Stomach (tissue), 9 donors: ENCODE results near the gene TRIM25. TPM values are rescaled to one million over a fixed set of nuclear protein-coding genes. Genes with fewer than 3 reads are reported as not detected.
A peak's percentile ranks its signal among the peaks of the same experiment; 100 is the strongest.

ENCODE experiments used
- DNase-seq, 2 donors: peaks; one replicate each; pipeline versions ENCODE4 v3.0.0 to v3.0.0-alpha.2; 2013 to 2019
- H3K27ac ChIP-seq, 5 donors: fragments of 200-600 bp in 4 of 5; sonication (generic) in 4 of 5; one replicate each; pipeline ENCODE4 v1.5.1; 2013 to 2019; ENCODE audit warnings: mild to moderate bottlenecking in 1 of 5, moderate library complexity in 1 of 5
- H3K27me3 ChIP-seq, 3 donors: fragments of 200-600 bp; sonication (generic); one replicate each; pipeline ENCODE4 v1.5.1; 2017 to 2019; ENCODE audit warnings: mixed run types in 1 of 3
- H3K36me3 ChIP-seq, 4 donors: fragments of 200-600 bp; sonication (generic); 1 replicate in 3 of 4; 2 replicates in 1 of 4; pipeline ENCODE4 v1.5.1; 2016 to 2019
- H3K4me1 ChIP-seq, 4 donors: fragments of 200-600 bp; sonication (generic); one replicate each; pipeline ENCODE4 v1.5.1; 2016 to 2019
- H3K4me3 ChIP-seq, 4 donors: fragments of 200-600 bp; sonication (generic) in 3 of 4; one replicate each; pipeline ENCODE4 v1.5.1; 2016 to 2019; ENCODE audit warnings: mild to moderate bottlenecking in 1 of 4
- H3K9me3 ChIP-seq, 4 donors: fragments of 200-600 bp; sonication (generic); one replicate each; pipeline ENCODE4 v1.5.1; 2016 to 2019
- EP300 ChIP-seq: sonication (generic); formaldehyde crosslinking; IDR thresholded peaks from one replicate; pipeline ENCODE4 v1.6.1; 2017; ENCODE audit warnings: antibody characterized with exemption
- POLR2A ChIP-seq, 4 donors: fragments of 450-650 bp; IDR thresholded peaks; one replicate each; pipeline ENCODE4 v1.6.1; 2016; ENCODE audit warnings: antibody characterized with exemption in 4 of 4, control low read depth in 2 of 4, mild to moderate bottlenecking in 1 of 4, moderate library complexity in 1 of 4
- POLR2AphosphoS5 ChIP-seq, 3 donors: sonication (generic); formaldehyde crosslinking; IDR thresholded peaks; one replicate each; pipeline ENCODE4 v1.6.1; 2016; ENCODE audit warnings: antibody characterized with exemption in 3 of 3
- WGBS, 5 donors: extraction: QIAGEN DNeasy Blood & Tissue Kit in 3 of 5; methylation state at CpG; one replicate each; pipeline versions ENCODE4 v1.1.5 to v1.1.7; 2013 to 2018; 5-methylcytosine and 5-hydroxymethylcytosine counted together
- intact Hi-C: fragments of 100-400 bp; cut with DNase I; formaldehyde crosslinking; loops from one replicate; pipeline ENCODE4 v1.15.1; 2023; ENCODE audit warnings: low total_unique reads
- polyA plus RNA-seq, 3 donors: library from polyadenylated mRNA; stranded (reverse); fragments of 200-250 nt; gene quantifications; one replicate each; pipeline ENCODE4 v1.2.3, GENCODE V29; 2013
- total RNA-seq, 5 donors: library from RNA; depleted of rRNA; stranded (reverse); fragments of >200 nt; gene quantifications; one replicate each; pipeline versions ENCODE4 v1.1.0 to v1.2.3, GENCODE V29; 2014 to 2016
- TF ChIP-seq, protein P1 (sequence below), 7 experiments: fragments of 450-650 bp in 4 of 7; fragments of 200-600 bp in 3 of 7; sonication (generic) in 3 of 7; IDR thresholded peaks; one replicate each; pipeline ENCODE4 v1.5.1; 2016 to 2019; ENCODE audit warnings: antibody characterized with exemption in 7 of 7, control low read depth in 2 of 7, mild to moderate bottlenecking in 1 of 7
- donor health status: healthy with polysubstance abuse.
- donor health status: Bipolar disorder and iron deficiency.
- donor health status: healthy.

Gene TRIM25
- total and polyA plus RNA-seq, 8 donors = 7.2 to 657 (median 26.6) TPM

DNA sequence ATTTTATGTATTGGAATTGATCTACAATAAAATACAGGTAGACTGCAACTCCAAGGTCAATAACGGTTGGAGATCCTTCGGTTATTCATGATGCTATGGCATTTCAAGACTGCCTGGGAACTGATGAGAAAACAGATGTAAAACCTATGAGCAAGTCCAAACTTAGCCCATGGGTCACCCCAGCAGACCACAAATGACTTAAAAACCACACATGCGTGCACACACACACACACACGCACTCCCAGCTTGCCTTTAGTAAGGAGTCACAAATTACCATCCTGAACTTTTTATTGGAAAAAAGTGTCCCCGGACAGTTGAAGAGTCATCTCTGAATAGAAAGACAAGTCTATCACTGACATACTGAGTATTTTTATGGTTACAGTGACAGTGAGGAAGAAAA is 26.7 kb downstream of the TRIM25 start:
- H3K4me1 ChIP-seq = peaks cover 0 to 16% (median 7%) of the 10 kb centered on the region in 4 donors

DNA sequence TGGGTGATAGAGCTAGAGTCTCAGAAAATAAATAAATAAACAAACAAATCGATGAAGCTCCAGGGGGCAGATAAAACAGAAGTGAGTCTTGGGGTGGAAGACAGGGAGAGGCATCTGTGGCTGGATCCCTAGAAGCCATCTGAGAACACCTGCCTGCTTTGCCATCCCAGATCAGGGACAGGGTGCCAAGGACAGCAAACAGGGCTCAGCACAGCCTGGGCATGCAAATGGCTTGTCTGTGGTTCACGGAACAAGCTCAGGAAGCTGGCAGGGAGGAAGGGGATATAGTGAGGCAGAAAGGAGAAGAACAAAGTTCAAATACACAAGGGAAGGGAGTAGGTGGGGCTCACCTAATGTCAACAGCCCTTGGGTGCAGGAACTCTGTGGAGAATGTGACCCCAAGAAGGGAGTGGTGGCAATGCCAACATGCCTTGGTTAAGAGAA is 27.5 kb downstream of the TRIM25 start:
- peaks cover 10 to 53% (median 51%) of the 10 kb centered on the region in 4 donors for H3K36me3 ChIP-seq
- no peak overlapping the region for H3K4me3 ChIP-seq
- TF ChIP-seq, protein P1, sequence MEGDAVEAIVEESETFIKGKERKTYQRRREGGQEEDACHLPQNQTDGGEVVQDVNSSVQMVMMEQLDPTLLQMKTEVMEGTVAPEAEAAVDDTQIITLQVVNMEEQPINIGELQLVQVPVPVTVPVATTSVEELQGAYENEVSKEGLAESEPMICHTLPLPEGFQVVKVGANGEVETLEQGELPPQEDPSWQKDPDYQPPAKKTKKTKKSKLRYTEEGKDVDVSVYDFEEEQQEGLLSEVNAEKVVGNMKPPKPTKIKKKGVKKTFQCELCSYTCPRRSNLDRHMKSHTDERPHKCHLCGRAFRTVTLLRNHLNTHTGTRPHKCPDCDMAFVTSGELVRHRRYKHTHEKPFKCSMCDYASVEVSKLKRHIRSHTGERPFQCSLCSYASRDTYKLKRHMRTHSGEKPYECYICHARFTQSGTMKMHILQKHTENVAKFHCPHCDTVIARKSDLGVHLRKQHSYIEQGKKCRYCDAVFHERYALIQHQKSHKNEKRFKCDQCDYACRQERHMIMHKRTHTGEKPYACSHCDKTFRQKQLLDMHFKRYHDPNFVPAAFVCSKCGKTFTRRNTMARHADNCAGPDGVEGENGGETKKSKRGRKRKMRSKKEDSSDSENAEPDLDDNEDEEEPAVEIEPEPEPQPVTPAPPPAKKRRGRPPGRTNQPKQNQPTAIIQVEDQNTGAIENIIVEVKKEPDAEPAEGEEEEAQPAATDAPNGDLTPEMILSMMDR (IDR thresholded peaks at IDR 0.05) = no peak
- TF ChIP-seq EP300 (no peak), POLR2AphosphoS5 (IDR thresholded peaks at IDR 0.05) (peak in 2 of 3 donors; percentile 45 to 67), POLR2A (IDR thresholded peaks at IDR 0.05) (no peak)
- DNase-seq = peak; percentile 47 to 79
- peaks cover 0 to 16% (median 7%) of the 10 kb centered on the region in 4 donors for H3K4me1 ChIP-seq
- intact Hi-C loops = no loop called here
- H3K27me3 ChIP-seq = no peaks in the 10 kb centered on the region
- WGBS, 5 donors = 40 to 75% (median 49%) methylated on average over 2 of the region's 2 CpGs
- peaks cover 0 to 14% (median 5%) of the 10 kb centered on the region in 4 donors for H3K9me3 ChIP-seq
- peak overlapping the region; percentile 25 to 72 (median 49) for H3K27ac ChIP-seq

More for the DNA sequence above, 26.7 kb downstream of the TRIM25 start:
- intact Hi-C loops = no loop called here
- Histone ChIP-seq H3K4me3 (no peak overlapping the region), H3K9me3 (peaks cover 0 to 14% (median 5%) of the 10 kb centered on the region in 4 donors), H3K36me3 (peaks cover 18 to 61% (median 59%) of the 10 kb centered on the region in 4 donors), H3K27ac (peak overlapping the region in 3 of 5 donors; percentile 39 to 72 (median 69)), H3K27me3 (no peaks in the 10 kb centered on the region)
- DNase-seq = no peak
- 97 to 99% (median 99%) methylated on average over 5 of the region's 5 CpGs for WGBS, 5 donors
- TF ChIP-seq, protein P1 (IDR thresholded peaks at IDR 0.05) = no peak
- no peak for TF ChIP-seq EP300
- TF ChIP-seq POLR2A (IDR thresholded peaks at IDR 0.05) = no peak
- TF ChIP-seq POLR2AphosphoS5 (IDR thresholded peaks at IDR 0.05) = no peak

DNA sequence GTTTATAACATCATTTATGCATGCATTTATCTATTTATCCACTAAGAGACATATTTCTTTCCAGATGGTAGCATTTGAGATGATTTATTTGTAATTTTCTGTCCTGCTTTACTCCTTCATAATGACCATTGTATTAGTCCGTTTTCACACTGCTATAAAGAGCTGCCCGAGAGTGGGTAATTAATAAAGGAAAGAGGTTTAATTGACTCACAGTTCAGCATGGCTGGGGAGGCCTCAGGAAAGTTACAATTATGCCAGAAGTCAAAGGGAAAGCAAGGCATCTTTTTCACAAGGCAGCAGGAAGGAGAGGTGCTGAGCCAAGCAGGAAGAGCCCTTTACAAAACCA is 28.6 kb downstream of the TRIM25 start:
- peaks cover 4 to 43% (median 41%) of the 10 kb centered on the region in 4 donors for H3K36me3 ChIP-seq
- peaks cover 0 to 16% (median 7%) of the 10 kb centered on the region in 4 donors for H3K4me1 ChIP-seq
- WGBS, 5 donors = 48 to 80% (median 64%) methylated on average over 2 of the region's 2 CpGs
- no peak overlapping the region for H3K4me3 ChIP-seq
- peak overlapping the region in 2 of 5 donors; percentile 69 to 72 for H3K27ac ChIP-seq
- H3K27me3 ChIP-seq = no peaks in the 10 kb centered on the region
- DNase-seq = no peak
- H3K9me3 ChIP-seq = peaks cover 0 to 14% (median 5%) of the 10 kb centered on the region in 4 donors
- no peak for TF ChIP-seq EP300
- TF ChIP-seq, protein P1 (IDR thresholded peaks at IDR 0.05) = no peak
- intact Hi-C loops = no loop called here

DNA sequence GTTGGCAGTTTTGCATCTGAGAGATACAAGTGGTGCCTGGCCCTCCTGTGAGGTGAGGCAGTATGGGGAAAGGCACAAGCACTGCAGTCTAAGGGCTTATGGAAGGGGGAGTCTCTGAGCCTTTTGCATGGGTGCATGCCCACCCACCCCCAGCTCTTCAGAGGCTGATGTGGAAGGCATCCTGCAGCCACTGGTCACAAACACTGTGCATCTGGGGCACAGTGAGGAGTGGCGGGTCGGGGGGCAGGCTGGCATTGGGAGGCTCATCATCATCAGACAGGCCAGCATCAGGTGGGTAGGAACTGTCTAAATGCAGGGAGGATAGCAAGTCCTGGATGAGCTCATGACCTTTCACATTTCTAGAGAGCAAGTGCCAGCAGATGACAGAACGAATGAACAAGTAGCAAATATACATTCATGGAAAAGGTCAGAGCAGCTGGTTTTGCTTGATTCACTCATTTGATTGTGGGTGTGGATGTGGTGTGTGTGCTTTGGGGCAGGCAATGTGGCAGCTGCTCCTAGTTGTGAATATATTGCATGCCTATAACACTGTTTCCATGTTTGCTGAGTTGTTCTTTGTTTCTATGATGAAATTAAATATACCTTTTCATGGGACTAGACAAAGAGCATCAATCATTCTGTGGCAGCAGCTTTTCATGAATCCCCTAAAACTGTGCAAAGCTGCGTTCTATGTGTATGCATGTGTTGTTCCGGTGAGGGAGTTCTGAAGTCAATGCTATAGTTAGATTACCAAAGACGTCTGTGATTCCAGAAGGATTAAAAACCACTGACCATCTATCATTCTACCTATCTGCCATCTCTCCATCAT is 29.2 kb downstream of the TRIM25 start:
- 80 to 87% (median 85%) methylated on average over 6 of the region's 6 CpGs for WGBS, 5 donors

More for the DNA sequence above, 29.2 kb downstream of the TRIM25 start:
- Histone ChIP-seq H3K4me3 (no peak overlapping the region), H3K4me1 (peaks cover 0 to 16% (median 7%) of the 10 kb centered on the region in 4 donors), H3K27ac (peak overlapping the region in 2 of 5 donors; percentile 69 to 72), H3K9me3 (peaks cover 0 to 14% (median 5%) of the 10 kb centered on the region in 4 donors), H3K27me3 (no peaks in the 10 kb centered on the region), H3K36me3 (peaks cover 0 to 37% (median 35%) of the 10 kb centered on the region in 4 donors)
- DNase-seq = no peak
- no peak for TF ChIP-seq POLR2A (IDR thresholded peaks at IDR 0.05)
- no peak for TF ChIP-seq POLR2AphosphoS5 (IDR thresholded peaks at IDR 0.05)
- TF ChIP-seq, protein P1 (IDR thresholded peaks at IDR 0.05) = no peak
- TF ChIP-seq EP300 = no peak
- intact Hi-C loops = no loop called here
